ENCODE results near the gene AGO1.
"Not testable (repeated sequence)": the region's sequence is repeated elsewhere in the genome, so short reads cannot be mapped to it uniquely, and the experiment has no call there.

AGO1 gene

GRCh38 chr1:35882945-35883634, at the start of gene AGO1:
AGO1 (plus strand) TSS chr1:35883209; CDS start chr1:35883422, 213 bp downstream.
- DNase-seq = peak; percentile 98

- DNase-seq = no peak
Observed at GRCh38 chr1:35833395-35833794, 49.6 kb upstream of the AGO1 start.

DNA sequence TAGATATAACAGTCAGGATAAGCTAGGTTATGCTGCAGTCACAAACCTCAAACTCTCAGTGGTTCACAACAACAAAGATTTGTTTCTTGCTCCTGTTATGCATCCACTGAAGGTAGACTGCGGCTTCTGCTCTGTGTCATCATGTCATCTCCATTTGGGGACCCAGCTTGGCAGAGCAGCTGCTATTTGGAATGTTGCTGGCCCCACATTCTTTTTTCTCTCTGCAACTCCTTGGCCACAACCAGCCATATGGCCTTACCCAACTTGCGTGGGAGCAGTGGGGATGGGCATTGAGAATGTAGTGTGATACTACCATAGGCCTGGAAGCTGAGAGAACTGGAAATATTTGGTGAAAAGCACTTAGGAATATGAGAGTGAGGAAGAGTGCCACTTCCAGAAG, 48.8 kb upstream of the AGO1 start:
- DNase-seq = no peak

DNA sequence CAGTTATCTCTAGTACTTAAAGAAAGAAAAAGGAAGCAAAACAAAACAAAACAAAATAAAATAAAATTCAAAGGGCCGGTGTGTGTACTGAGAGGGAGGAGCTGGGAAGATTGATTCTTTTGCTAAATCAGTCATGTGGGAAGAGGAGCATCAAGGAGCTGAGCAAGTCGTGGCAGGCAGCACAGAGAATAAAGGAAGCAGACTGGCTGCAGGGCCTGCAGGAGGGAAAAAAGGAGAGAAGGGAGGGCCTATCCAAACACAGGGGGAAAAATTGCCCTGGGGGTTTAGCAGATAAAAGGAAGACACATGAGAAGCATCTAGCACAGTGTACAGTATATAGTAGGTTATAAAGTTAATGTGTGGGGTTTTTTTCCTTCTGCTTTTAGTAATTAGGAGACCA, 47.6 kb upstream of the AGO1 start:
- no peak for DNase-seq

DNA sequence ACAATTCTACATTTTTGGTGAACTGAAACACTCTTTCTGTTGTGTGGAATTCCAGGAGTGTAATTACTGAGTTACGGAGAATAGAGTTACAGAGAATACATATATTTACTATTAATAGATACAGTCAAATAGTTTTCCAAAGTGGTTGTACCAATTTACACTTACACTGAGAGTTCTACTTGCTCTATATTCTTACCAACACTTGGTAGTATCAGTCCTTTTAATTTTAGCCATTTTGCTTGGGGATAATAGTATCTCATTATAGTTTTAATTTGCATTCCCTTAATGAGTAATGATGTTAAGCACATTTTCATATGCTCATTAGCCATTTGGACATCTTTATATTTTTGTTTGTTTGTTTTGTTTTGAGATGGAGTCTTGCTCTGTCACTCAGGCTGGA, 46.3 kb upstream of the AGO1 start:
- no peak for DNase-seq

- peak; percentile 8 for DNase-seq
Observed at GRCh38 chr1:35838693-35839245, 44.2 kb upstream of the AGO1 start.

- no peak for DNase-seq
Observed at GRCh38 chr1:35844826-35845225, 38.2 kb upstream of the AGO1 start.

GRCh38 chr1:35845766-35846165, 37.2 kb upstream of the AGO1 start:
- no peak for DNase-seq

GRCh38 chr1:35847935-35848565, 35.0 kb upstream of the AGO1 start:
- DNase-seq = no peak

DNA sequence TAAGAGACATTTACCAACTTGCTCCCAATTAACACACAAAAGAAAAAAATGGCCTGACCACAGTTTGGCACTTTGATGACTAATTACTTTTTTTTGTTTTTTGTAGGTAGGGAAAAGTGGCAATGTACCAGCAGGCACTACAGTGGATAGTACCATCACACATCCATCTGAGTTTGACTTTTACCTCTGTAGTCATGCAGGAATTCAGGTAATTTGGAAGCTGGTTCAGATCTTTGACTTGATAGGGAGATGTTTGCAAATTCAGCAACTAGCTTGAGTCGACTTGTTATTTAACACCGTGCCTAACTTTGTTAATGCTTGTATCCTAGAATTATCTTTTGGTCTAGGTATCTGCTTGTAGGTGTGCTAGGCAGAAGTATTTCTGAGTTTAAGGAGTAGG, 33.0 kb upstream of the AGO1 start:
- no peak for DNase-seq

GRCh38 chr1:35850716-35851115, 32.3 kb upstream of the AGO1 start:
- DNase-seq = no peak

DNA sequence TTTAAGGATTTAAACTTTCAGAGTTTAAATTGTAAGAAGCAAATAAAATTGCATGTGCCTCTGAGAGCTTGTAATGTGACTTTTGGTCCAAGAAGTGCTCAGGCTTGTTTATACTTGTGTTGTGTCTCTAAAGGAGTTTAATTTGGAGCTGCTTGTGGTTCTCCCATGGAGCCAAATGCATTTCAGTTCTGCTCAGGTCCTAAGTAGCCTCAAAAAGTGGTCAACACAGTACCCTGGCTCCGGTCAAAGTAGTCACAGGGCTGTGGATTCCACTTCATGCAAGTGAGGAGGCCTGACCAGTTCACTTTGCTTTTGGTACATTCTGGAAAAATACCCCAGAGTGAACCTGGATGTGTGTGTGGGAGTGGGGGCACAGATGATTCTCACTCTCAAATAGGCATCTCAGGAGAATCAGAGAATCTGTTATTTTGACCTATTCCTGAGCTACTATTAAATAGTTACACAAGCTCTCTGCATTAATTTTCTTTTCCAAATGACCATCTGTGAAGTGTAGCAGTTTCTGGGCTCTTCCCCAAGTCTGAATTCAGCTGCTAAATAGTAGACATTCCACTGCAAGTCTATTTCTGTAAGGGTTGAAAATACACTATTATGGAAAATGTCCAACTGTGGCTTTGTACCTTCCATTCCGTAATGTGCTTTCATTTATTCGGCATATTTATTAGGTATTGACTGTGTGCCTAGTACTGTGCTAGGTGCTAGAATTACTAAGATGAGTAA, 31.7 kb upstream of the AGO1 start:
- no peak for DNase-seq

GRCh38 chr1:35852241-35852640, 30.8 kb upstream of the AGO1 start:
- DNase-seq = no peak

DNA sequence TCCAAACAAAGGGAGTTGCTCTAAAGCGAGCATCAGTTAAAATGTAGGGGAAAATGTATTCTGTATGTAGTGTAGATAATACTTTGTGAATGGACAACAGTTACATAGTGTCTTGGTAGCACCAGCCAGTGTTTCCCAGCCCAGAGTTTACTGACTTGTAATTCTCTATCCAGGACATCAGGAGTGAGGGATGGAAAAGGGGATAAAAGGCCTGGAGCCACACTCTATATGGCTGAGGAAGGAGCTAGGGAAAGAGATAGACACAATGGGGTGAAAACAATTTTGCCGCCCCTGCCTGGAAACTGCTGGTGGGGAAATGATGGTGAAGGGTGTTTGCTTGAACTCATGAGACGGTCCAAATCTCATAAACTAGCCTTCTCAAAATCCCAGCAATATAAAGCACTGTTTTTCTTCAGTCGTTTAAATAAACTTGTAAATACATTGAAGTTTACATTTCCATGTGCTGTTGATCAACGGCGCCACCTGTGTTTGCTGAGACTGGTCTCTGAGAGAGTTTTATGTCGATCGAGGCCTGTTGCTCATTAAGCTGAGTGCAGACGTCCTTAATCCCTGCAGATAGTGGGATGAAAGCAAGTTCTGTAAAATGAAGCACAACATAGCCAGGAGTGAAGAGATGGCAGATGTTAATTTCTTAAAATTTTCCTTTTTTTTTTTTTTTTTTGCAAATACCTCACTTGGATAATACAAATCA, 27.9 kb upstream of the AGO1 start:
- no peak for DNase-seq

DNA sequence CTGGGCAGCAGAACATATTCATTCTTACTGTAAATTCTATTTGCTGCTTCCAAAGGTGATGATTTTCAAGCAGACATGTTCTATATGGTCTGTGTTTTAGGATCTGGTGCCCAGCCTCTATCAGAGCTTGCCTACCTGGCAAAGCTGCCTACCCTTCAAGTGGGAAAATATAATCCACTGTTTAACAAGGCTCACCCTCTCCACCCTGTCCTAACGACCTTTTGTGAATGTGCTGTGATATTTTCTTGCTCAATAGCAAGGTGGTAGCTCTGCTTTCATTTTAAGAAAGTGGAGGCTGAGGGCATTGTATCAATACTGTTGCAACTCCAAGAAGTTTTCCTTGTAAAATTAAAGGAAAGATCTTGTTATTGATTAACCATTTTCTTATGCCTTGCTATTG, 26.0 kb upstream of the AGO1 start:
- no peak for DNase-seq

DNA sequence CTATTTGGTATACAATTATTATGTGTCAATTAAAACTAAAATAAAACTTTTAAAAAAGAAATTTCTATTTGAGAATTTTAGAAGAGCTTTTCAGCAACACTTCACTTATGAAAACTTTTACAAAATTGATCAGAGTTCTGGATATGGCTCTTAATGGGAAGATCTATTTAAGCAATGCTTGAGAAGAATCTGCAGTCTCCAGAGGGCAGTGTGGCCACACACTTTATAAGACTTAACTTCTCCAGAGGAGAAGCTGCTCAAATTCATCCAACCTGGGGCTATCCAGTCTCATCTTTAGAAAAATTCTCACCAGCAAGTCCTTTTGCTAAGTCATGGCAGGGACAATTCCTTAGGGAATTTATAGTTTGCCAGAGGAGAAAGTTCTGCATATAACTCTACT, 25.2 kb upstream of the AGO1 start:
- DNase-seq = no peak

- DNase-seq = no peak
Observed at GRCh38 chr1:35860696-35861095, 22.3 kb upstream of the AGO1 start.

DNA sequence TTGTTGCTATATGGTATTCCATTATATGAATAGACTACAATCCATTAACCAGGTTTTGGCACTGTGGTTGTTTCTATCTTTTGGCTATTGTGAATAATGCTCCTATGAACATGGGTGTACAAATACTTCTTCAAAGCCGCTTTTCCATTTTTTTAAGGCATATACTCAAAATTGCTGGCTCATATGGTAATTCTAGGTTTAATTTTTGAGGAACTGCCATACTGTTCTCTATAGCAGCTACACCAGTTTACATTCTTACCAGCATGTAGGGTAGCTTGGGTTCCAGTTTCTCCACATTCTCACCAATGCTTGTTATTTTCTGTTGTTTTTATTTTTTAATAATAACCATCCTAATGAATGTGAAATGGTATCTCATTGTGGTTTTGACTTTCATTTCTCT, 19.9 kb upstream of the AGO1 start:
- no peak for DNase-seq

GRCh38 chr1:35863881-35864625, 19.0 kb upstream of the AGO1 start:
- DNase-seq = no peak

- DNase-seq = no peak
Observed at GRCh38 chr1:35864813-35865212, 18.2 kb upstream of the AGO1 start.

GRCh38 chr1:35866991-35867390, 16.0 kb upstream of the AGO1 start:
- DNase-seq = no peak

DNA sequence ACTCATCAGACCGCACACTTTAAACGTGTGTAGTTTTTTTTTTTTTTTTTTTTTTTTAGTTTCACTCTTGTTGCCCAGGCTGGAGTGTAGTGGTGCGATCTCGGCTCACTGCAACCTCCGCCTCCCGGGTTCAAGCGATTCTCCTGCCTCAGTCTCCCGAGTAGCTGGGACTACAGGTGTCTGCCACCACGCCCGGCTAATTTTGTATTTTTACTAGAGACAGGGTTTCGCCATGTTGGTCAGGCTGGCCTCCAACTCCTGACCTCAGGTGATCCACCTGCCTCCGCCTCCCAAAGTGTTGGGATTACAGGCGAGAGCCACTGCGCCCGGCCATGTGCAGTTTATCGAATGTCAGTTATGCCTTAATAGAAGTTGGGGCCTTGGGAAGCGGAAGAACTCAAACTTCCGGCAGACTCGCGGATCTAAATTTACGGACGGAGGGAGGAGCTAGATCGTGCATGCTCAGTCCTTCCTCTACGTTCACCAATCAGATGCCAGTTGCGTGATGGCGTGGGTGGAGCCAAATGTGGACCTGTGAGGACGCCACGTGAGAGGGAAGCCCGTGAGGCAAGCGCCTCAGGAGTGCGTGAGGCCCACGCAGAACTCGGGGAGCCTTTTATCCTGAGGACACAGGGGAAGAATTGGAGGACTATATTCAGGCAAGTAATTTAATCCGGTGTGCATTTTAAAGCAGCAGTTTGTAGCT, 13.6 kb upstream of the AGO1 start:
- not testable (repeated sequence) for DNase-seq
